Activated B cell treated with CpG ODN at 0.5 μM for 24 hours (primary cell): ENCODE measurements around the gene SYT11. TPM values are rescaled to one million over a fixed set of nuclear protein-coding genes. Genes with fewer than 3 reads are reported as not detected.

Experiments
- ATAC-seq: fragments of 200-7000 bp; cut with Tn5 transposase; one replicate; pipeline ENCODE4 v1.10.0; 2021; ENCODE audit warnings: low read depth, mild to moderate bottlenecking, moderate library complexity
- CTCF ChIA-PET: fragments of 350-600 bp; sonication (Branson Sonifier 250); formaldehyde crosslinking; loops from one replicate; lab custom pipeline; 2021; ENCODE audit warnings: antibody characterized with exemption; lab: Charles Lee
- POLR2A ChIA-PET: fragments of 350-600 bp; sonication (Branson Sonifier 250); formaldehyde crosslinking; loops from one replicate; lab custom pipeline; 2021; ENCODE audit warnings: antibody characterized with exemption; lab: Charles Lee
- DNase-seq: peaks from one replicate; pipeline ENCODE4 v3.0.0; 2022
- H3K27ac Mint-ChIP-seq: one replicate; pipeline ENCODE4 v1.8.0; 2020; ENCODE audit warnings: mixed read lengths
- H3K27me3 Mint-ChIP-seq: one replicate; pipeline ENCODE4 v1.8.0; 2021; ENCODE audit warnings: mixed read lengths
- H3K36me3 Mint-ChIP-seq: one replicate; pipeline ENCODE4 v1.8.0; 2021; ENCODE audit warnings: low read depth, mixed read lengths
- H3K4me1 Mint-ChIP-seq: one replicate; pipeline ENCODE4 v1.8.0; 2021; ENCODE audit warnings: mixed read lengths
- H3K4me3 Mint-ChIP-seq: one replicate; pipeline ENCODE4 v1.8.0; 2020; ENCODE audit warnings: mild to moderate bottlenecking, mixed read lengths
- H3K9me3 Mint-ChIP-seq: one replicate; pipeline ENCODE4 v1.8.0; 2020; ENCODE audit warnings: mixed read lengths
- CTCF ChIP-seq: fragments of 200-600 bp; IDR thresholded peaks from one replicate; pipeline ENCODE4 v1.8.0; 2022; ENCODE audit warnings: antibody characterized with exemption, mild to moderate bottlenecking
- intact Hi-C: fragments of 100-400 bp; cut with micrococcal nuclease; formaldehyde crosslinking; loops from one replicate; pipeline ENCODE4 v1.15.1; 2024
- total RNA-seq: library from RNA; stranded (reverse); gene quantifications from 2 replicates; pipeline ENCODE4 v1.2.3, GENCODE V29; 2022

SYT11 gene
- total RNA-seq, 1 donor from 2014 or later = 3.7 TPM

- no peak overlapping the region for H3K27ac Mint-ChIP-seq
- intact Hi-C loops = no loop called here
Measured at GRCh38 chr1:155882766-155883165, 23.4 kb downstream of the SYT11 start.

GRCh38 chr1:155884031-155884960, 24.9 kb downstream of the SYT11 start:
- H3K9me3 Mint-ChIP-seq = no peaks in the 10 kb centered on the region
- ChIA-PET POLR2A (interaction anchor here (0.6 kb wide), 2 partner anchors 26 to 123 kb away, joined by 3 to 4 read pairs; no protein-coding TSS in a partner anchor), CTCF (no interaction called here)
- DNase-seq = no peak
- H3K27ac Mint-ChIP-seq = no peak overlapping the region
- H3K4me3 Mint-ChIP-seq = no peak overlapping the region
- ATAC-seq = no peak
- no peaks in the 10 kb centered on the region for H3K27me3 Mint-ChIP-seq
- peaks cover 12% of the 10 kb centered on the region for H3K4me1 Mint-ChIP-seq
- intact Hi-C loops = no loop called here
- TF ChIP-seq CTCF = no peak
- H3K36me3 Mint-ChIP-seq = peaks cover 3% of the 10 kb centered on the region

More at GRCh38 chr1:155882766-155883165, 23.4 kb downstream of the SYT11 start:
- DNase-seq = no peak
- no peaks in the 10 kb centered on the region for H3K9me3 Mint-ChIP-seq
- ChIA-PET CTCF (no interaction called here), POLR2A (interaction anchor here (1.0 to 1.6 kb wide), 5 partner anchors 24 to 52 kb away, joined by 3 to 7 read pairs (median 4); partner anchors contain the start of genes GON4L, KHDC4 and SYT11)
- no peak for TF ChIP-seq CTCF
- peaks cover 12% of the 10 kb centered on the region for H3K4me1 Mint-ChIP-seq
- ATAC-seq = no peak
- H3K27me3 Mint-ChIP-seq = no peaks in the 10 kb centered on the region
- peaks cover 3% of the 10 kb centered on the region for H3K36me3 Mint-ChIP-seq
- no peak overlapping the region for H3K4me3 Mint-ChIP-seq

- intact Hi-C loops = no loop called here
- H3K27ac Mint-ChIP-seq = no peak overlapping the region
- peaks cover 3% of the 10 kb centered on the region for H3K36me3 Mint-ChIP-seq
- ChIA-PET POLR2A (interaction anchor here (0.6 kb wide), 1 partner anchor 25 kb away, joined by 4 read pairs; no protein-coding TSS in a partner anchor), CTCF (no interaction called here)
- peaks cover 12% of the 10 kb centered on the region for H3K4me1 Mint-ChIP-seq
- DNase-seq (no peak), ATAC-seq (no peak)
- no peak for TF ChIP-seq CTCF
- no peak overlapping the region for H3K4me3 Mint-ChIP-seq
- H3K9me3 Mint-ChIP-seq = no peaks in the 10 kb centered on the region
- no peaks in the 10 kb centered on the region for H3K27me3 Mint-ChIP-seq
Measured at GRCh38 chr1:155884982-155885381, 25.6 kb downstream of the SYT11 start.

- TF ChIP-seq CTCF = no peak
- DNase-seq (no peak), ATAC-seq (no peak)
- Mint-ChIP-seq H3K27ac (no peak overlapping the region), H3K27me3 (no peaks in the 10 kb centered on the region), H3K36me3 (no peaks in the 10 kb centered on the region), H3K9me3 (no peaks in the 10 kb centered on the region), H3K4me3 (no peak overlapping the region), H3K4me1 (peaks cover 2% of the 10 kb centered on the region)
- POLR2A ChIA-PET = no interaction called here
- CTCF ChIA-PET = no interaction called here
- intact Hi-C loops = no loop called here
Measured at GRCh38 chr1:155888481-155888880, 29.1 kb downstream of the SYT11 start.

- no peaks in the 10 kb centered on the region for H3K9me3 Mint-ChIP-seq
- no peaks in the 10 kb centered on the region for H3K4me1 Mint-ChIP-seq
- H3K4me3 Mint-ChIP-seq = no peak overlapping the region
- intact Hi-C loops = no loop called here
- DNase-seq = no peak
- H3K27ac Mint-ChIP-seq = no peak overlapping the region
- CTCF ChIA-PET = no interaction called here
- H3K36me3 Mint-ChIP-seq = no peaks in the 10 kb centered on the region
- POLR2A ChIA-PET = no interaction called here
- no peak for ATAC-seq
- TF ChIP-seq CTCF = no peak
- H3K27me3 Mint-ChIP-seq = no peaks in the 10 kb centered on the region
Measured at GRCh38 chr1:155889566-155889965, 30.2 kb downstream of the SYT11 start.
